DMS79 treated with DMSO at 0.1 percent for 48 hours (cell line): ENCODE measurements around the gene AMY2B.
"Not testable (repeated sequence)": the region's sequence is repeated elsewhere in the genome, so short reads cannot be mapped to it uniquely, and the experiment has no call there.

Source experiments
- DNase-seq: peaks from one replicate; lab custom pipeline; 2025; lab: John Stamatoyannopoulos, UW

The AMY2B gene

GRCh38 chr1:103627436-103627835 lies 56.0 kb downstream of the AMY2B start:
- DNase-seq: not testable (repeated sequence)
